DMS114 treated with DMSO at 0.1 percent for 48 hours (cell line): Measurements from ENCODE around the gene LIMS2.

Experiments
- DNase-seq: peaks from one replicate; lab custom pipeline; 2025; ENCODE audit not compliant: unreplicated experiment; lab: John Stamatoyannopoulos, UW

The LIMS2 gene

GRCh38 chr2:127701193-127701650 is 25.9 kb upstream of the LIMS2 start, which contains the start of gene SFT2D3:
SFT2D3 (plus strand) TSS chr2:127701497; CDS start chr2:127701529, 32 bp downstream.
- peak; percentile 74 for DNase-seq

GRCh38 chr2:127700527-127701192 is 25.3 kb upstream of the LIMS2 start:
- DNase-seq: no peak

GRCh38 chr2:127698553-127699355 is 23.4 kb upstream of the LIMS2 start:
- no peak for DNase-seq

- DNase-seq: no peak
These were observed 22.3 kb upstream of the LIMS2 start for GRCh38 chr2:127697482-127698180.

GRCh38 chr2:127695491-127696472 is 20.5 kb upstream of the LIMS2 start:
- DNase-seq: peak; percentile 38

GRCh38 chr2:127694986-127695385 is 19.7 kb upstream of the LIMS2 start:
- DNase-seq: no peak

GRCh38 chr2:127690696-127691095 is 15.4 kb upstream of the LIMS2 start:
- DNase-seq: no peak

- DNase-seq: no peak
These were observed 13.1 kb upstream of the LIMS2 start for GRCh38 chr2:127688405-127688804.

- DNase-seq: no peak
These were observed 10.2 kb upstream of the LIMS2 start for GRCh38 chr2:127685410-127686080.

GRCh38 chr2:127683757-127684156 is 8.4 kb upstream of the LIMS2 start:
- DNase-seq: no peak

GRCh38 chr2:127683056-127683455 is 7.7 kb upstream of the LIMS2 start:
- DNase-seq: no peak

- DNase-seq: no peak
These were observed 6.9 kb upstream of the LIMS2 start for GRCh38 chr2:127681976-127682857.

- no peak for DNase-seq
These were observed 6.0 kb upstream of the LIMS2 start for GRCh38 chr2:127681288-127681804.

- no peak for DNase-seq
These were observed 5.5 kb upstream of the LIMS2 start for GRCh38 chr2:127680706-127681287.

- DNase-seq: no peak
These were observed 4.5 kb upstream of the LIMS2 start for GRCh38 chr2:127679680-127680361.

GRCh38 chr2:127678991-127679390 is 3.7 kb upstream of the LIMS2 start:
- DNase-seq: no peak

- no peak for DNase-seq
These were observed 3.2 kb upstream of the LIMS2 start for GRCh38 chr2:127678531-127678930.

- DNase-seq: no peak
These were observed 1.6 kb upstream of the LIMS2 start for GRCh38 chr2:127676906-127677305.
